OCI-LY1 (cell line): ENCODE results near the gene SLC25A21.

Experiments
- H2AFZ ChIP-seq: fragments of 200-600 bp; sonication (generic), shearing (Covaris generic); 2 replicates; pipeline ENCODE4 v1.6.0; 2014; ENCODE audit warnings: antibody characterized with exemption, mild to moderate bottlenecking, low read length
- H3F3A ChIP-seq: fragments of 200-600 bp; sonication (generic), shearing (Covaris generic); 2 replicates; pipeline ENCODE4 v1.6.0; 2014; ENCODE audit warnings: mild to moderate bottlenecking, antibody characterized with exemption, low read length, moderate library complexity; ENCODE audit not compliant: insufficient read depth
- H3K27ac ChIP-seq: fragments of 200-600 bp; sonication (generic); 2 replicates; pipeline ENCODE4 v1.5.1; 2014; ENCODE audit warnings: low read length, mixed run types, mild to moderate bottlenecking, low read depth; ENCODE audit not compliant: poor library complexity, severe bottlenecking
- H3K27me3 ChIP-seq: fragments of 200-600 bp; sonication (generic); 2 replicates; pipeline ENCODE4 v1.6.0; 2014; ENCODE audit warnings: antibody characterized with exemption, mild to moderate bottlenecking, low read length, moderate library complexity; ENCODE audit not compliant: insufficient read depth
- H3K36me3 ChIP-seq: fragments of 200-600 bp; sonication (generic); 2 replicates; pipeline ENCODE4 v1.6.1; 2014; ENCODE audit warnings: mild to moderate bottlenecking, antibody characterized with exemption, low read length, moderate library complexity, mixed read lengths; ENCODE audit not compliant: insufficient read depth
- H3K4me1 ChIP-seq: fragments of 200-600 bp; sonication (generic); 2 replicates; pipeline ENCODE4 v1.5.1; 2014; ENCODE audit warnings: mild to moderate bottlenecking, low read length, moderate library complexity; ENCODE audit not compliant: insufficient read depth, severe bottlenecking
- H3K4me2 ChIP-seq: fragments of 200-600 bp; sonication (generic), shearing (Covaris generic); 2 replicates; pipeline ENCODE4 v1.6.1; 2014; ENCODE audit warnings: low read length
- H3K4me3 ChIP-seq: fragments of 200-600 bp; sonication (generic); 2 replicates; pipeline ENCODE4 v1.5.1; 2014; ENCODE audit warnings: low read length, low read depth, mild to moderate bottlenecking, mixed read lengths; ENCODE audit not compliant: poor library complexity, severe bottlenecking
- H3K79me2 ChIP-seq: fragments of 200-600 bp; shearing (Covaris generic); 2 replicates; pipeline ENCODE4 v1.6.1; 2016; ENCODE audit warnings: mixed run types, low read length, mixed read lengths; ENCODE audit not compliant: insufficient read depth
- H3K9ac ChIP-seq: fragments of 200-600 bp; sonication (generic), shearing (Covaris generic); 2 replicates; pipeline ENCODE4 v1.6.1; 2014; ENCODE audit warnings: mild to moderate bottlenecking, low read length, mixed read lengths
- H3K9me2 ChIP-seq: fragments of 200-600 bp; sonication (generic), shearing (Covaris generic); 2 replicates; pipeline ENCODE4 v1.6.1; 2014; ENCODE audit warnings: low read depth, mild to moderate bottlenecking, low read length, mixed read lengths
- H3K9me3 ChIP-seq: fragments of 200-600 bp; shearing (Covaris generic); 2 replicates; pipeline ENCODE4 v1.6.1; 2014; ENCODE audit warnings: low read length, mixed read lengths
- H4K20me1 ChIP-seq: fragments of 200-600 bp; sonication (generic), shearing (Covaris generic); 2 replicates; pipeline ENCODE4 v1.6.0; 2016; ENCODE audit warnings: mild to moderate bottlenecking, low read length; ENCODE audit not compliant: insufficient read depth
- CTCF ChIP-seq: fragments of 200-600 bp; sonication (generic), shearing (Covaris generic); IDR thresholded peaks from 2 replicates; pipeline ENCODE4 v1.5.1; 2017; ENCODE audit warnings: mild to moderate bottlenecking, antibody characterized with exemption, low read length, moderate library complexity, mixed read lengths
- EZH2 ChIP-seq: fragments of 200-600 bp; sonication (generic), shearing (Covaris generic); IDR thresholded peaks from 2 replicates; pipeline ENCODE4 v1.8.0; 2017; ENCODE audit warnings: borderline replicate concordance, mixed run types, mild to moderate bottlenecking, antibody characterized with exemption, low read length, moderate library complexity, mixed read lengths

Gene SLC25A21

GRCh38 chr14:36652542-36653201 is 519.7 kb downstream of the SLC25A21 start:
- H3K9me3 ChIP-seq = no peaks in the 10 kb centered on the region
- no peak overlapping the region for H3K9ac ChIP-seq
- no peak overlapping the region for H3K4me2 ChIP-seq
- H3K27ac ChIP-seq = no peak overlapping the region
- H2AFZ ChIP-seq = no peak overlapping the region
- H3K79me2 ChIP-seq = no peaks in the 10 kb centered on the region
- TF ChIP-seq EZH2 = no peak
- no peaks in the 10 kb centered on the region for H3K4me1 ChIP-seq
- no peaks in the 10 kb centered on the region for H3K36me3 ChIP-seq
- H3F3A ChIP-seq = no peaks in the 10 kb centered on the region
- no peaks in the 10 kb centered on the region for H3K27me3 ChIP-seq
- H4K20me1 ChIP-seq = no peaks in the 10 kb centered on the region
- no peaks in the 10 kb centered on the region for H3K9me2 ChIP-seq
- H3K4me3 ChIP-seq = no peak overlapping the region

- TF ChIP-seq EZH2 (no peak), CTCF (no peak)
- Histone ChIP-seq H3K9me3 (no peaks in the 10 kb centered on the region), H3K9ac (no peak overlapping the region), H4K20me1 (no peaks in the 10 kb centered on the region), H3K4me2 (no peak overlapping the region), H2AFZ (no peak overlapping the region), H3K4me3 (no peak overlapping the region), H3K9me2 (no peaks in the 10 kb centered on the region), H3K27me3 (no peaks in the 10 kb centered on the region), H3K79me2 (no peaks in the 10 kb centered on the region), H3K27ac (no peak overlapping the region), H3K4me1 (no peaks in the 10 kb centered on the region), H3F3A (no peaks in the 10 kb centered on the region), H3K36me3 (no peaks in the 10 kb centered on the region)
Measured at GRCh38 chr14:36649872-36650650, 522.3 kb downstream of the SLC25A21 start.

- Histone ChIP-seq H3K27me3 (no peaks in the 10 kb centered on the region), H3K9me2 (no peaks in the 10 kb centered on the region), H3F3A (no peaks in the 10 kb centered on the region), H4K20me1 (no peaks in the 10 kb centered on the region), H3K4me2 (no peak overlapping the region), H3K36me3 (no peaks in the 10 kb centered on the region), H3K4me3 (no peak overlapping the region), H3K27ac (no peak overlapping the region), H3K4me1 (no peaks in the 10 kb centered on the region), H3K79me2 (no peaks in the 10 kb centered on the region), H3K9me3 (no peaks in the 10 kb centered on the region), H2AFZ (no peak overlapping the region), H3K9ac (no peak overlapping the region)
- TF ChIP-seq CTCF (no peak), EZH2 (no peak)
Measured at GRCh38 chr14:36647824-36648753, 524.3 kb downstream of the SLC25A21 start.
